Smooth muscle cell of the brain vasculature (primary cell): ENCODE results near the gene KCNQ1.

ENCODE experiments used
- DNase-seq: peaks from one replicate; pipeline ENCODE4 v3.0.0-alpha.2; 2012; ENCODE audit warnings: low read depth, low spot score

The KCNQ1 gene

DNA sequence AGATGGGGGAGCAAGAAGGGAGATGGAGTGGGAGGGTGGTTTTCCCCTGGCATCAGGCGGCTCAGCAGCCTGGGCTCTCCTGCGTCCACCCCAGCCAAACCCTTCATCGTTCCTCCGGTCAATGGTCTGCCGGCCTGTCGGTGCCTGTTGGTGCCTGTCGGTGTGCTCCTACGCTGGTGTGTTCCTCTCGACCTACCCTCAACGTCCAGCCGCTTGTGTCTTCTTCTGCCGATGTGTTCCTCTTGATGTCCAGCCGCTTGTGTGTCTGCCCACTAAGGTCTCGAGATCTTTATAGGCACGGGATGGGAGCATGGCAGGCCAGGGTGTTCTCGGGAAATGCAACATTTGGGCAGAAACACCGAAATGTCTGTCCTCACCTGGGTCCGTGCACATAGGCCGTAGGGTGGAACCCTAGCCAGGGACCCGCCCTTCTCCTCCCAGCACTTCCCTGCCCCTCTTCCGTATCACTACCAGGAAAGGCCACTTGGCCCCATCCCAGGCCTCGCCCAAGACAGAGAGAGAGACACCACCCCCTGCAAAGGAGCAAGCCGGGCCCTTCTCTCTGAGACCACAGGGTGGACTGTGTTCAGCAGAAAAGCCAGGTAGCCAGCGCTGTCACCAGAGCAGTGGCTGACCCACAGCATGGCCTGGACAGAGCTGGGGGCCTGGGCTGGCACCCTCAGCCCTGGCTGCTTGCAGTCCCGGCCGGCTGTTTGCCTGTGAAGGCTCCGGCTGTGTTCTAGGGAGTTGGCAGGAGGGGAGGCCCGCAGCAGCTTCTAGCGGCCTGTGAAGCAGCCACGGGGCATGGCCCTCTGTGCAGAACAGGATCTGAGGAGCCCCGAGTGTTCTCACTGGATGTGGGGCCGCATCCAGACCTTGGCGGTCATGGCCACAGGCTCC lies 316.6 kb downstream of the KCNQ1 start:
- no peak for DNase-seq

GRCh38 chr11:2762031-2762380 lies 317.2 kb downstream of the KCNQ1 start:
- DNase-seq: no peak

- no peak for DNase-seq
Observed at GRCh38 chr11:2762451-2762850, 317.6 kb downstream of the KCNQ1 start.

- no peak for DNase-seq
Observed at GRCh38 chr11:2763984-2764383, 319.2 kb downstream of the KCNQ1 start.

GRCh38 chr11:2765491-2765890 lies 320.7 kb downstream of the KCNQ1 start:
- no peak for DNase-seq

GRCh38 chr11:2766166-2766565 lies 321.4 kb downstream of the KCNQ1 start:
- DNase-seq: no peak

DNA sequence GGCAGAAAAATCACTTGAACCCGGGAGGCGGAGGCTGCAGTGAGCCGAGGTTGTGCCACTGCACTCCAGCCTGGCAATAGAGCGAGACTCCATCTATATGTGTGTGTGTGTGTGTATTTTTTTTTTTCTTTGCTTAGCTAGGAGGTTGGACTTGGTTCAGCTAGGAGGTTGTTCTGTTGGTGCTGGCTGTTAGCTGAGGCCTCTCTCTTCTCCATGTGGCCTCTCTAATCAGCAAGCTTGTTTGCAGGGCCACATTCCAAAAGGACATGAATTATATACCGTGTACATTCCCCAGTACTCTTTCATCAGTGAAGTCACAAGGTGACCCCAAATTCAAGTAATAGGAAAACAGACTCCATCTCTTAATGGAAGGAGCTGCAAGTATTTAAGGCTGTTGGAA lies 322.3 kb downstream of the KCNQ1 start:
- no peak for DNase-seq

DNA sequence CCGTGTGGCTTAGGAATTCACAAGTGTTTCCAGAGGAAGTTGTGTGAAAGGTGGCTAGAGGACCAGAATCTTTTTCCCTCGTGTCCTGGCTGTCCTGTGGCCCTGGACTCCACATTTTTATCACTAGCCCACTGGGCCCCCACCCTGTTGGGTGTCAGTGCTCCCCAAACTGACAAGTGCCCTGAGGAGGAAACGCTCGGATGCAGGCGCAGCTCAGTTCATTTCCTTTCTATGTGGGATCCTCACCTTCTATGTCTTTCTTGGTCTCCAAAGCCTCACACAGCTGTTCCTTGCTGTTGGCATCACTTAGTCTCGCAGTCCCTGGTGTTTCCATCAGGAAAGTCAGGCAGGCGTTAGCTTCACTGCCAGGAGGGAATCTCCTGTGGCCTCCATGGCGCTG lies 323.0 kb downstream of the KCNQ1 start:
- DNase-seq: no peak

GRCh38 chr11:2768471-2769408 lies 323.9 kb downstream of the KCNQ1 start:
- DNase-seq: no peak

DNA sequence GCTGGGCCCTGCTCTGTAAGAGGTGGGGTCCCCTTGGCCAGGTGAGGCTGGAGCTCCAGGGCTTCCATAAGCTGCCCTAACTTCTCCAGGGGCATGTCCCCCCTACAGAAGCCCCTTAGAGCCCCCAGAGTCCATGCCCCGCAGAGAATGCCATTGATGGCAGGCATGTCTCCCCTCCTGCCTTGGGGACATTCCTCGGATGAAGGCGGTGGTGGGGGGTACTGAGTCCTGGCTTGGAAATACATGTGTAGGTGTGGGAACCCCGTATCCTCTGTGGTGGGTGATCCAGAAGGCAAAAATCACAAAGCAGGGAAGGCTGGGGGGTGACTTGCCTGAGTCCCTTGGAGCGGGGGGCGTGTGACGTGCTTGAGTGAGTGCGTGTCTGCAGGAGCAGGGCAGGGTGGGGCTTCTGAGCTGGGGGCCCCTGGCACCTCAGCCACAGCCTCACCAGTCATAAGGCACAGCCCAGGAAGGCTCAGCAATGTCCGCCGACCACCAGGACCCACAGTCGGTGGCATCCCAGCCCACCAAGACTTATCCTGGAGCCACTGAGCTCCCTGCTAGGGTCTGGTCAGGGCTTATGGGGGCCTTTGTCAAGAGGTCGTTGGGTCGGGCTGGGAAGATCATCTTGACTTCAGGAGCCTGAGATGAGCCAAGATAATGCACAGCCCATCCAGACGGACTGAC lies 324.7 kb downstream of the KCNQ1 start:
- no peak for DNase-seq

- DNase-seq: no peak
Observed at GRCh38 chr11:2770096-2770751, 325.4 kb downstream of the KCNQ1 start.

DNA sequence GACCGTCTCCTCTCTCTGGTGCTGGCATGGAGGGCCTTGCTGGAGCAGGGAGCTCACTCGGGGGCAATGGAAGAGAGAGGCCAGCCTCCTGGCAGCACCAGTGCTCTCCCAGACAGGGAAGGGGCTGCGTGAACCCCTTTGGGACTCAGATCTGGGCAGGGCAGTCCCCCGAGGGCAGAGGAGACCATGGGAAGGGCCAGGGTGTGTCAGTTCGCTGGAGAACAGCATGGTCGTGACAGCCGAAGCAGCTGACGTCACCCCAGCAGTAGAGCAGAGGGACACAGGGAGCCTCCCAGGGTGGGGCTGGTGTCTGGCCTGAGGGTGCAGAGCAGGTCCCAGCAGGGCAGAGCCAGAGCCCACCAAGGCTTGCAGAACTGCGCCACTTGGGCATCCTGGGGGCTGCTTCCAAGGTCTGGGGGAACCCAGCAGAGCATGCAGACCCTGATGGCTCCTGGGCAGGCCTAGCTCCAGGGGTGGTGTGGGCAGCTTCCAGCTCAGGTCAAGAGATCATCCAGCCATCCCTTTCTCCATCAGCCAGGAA lies 326.0 kb downstream of the KCNQ1 start:
- DNase-seq: no peak

DNA sequence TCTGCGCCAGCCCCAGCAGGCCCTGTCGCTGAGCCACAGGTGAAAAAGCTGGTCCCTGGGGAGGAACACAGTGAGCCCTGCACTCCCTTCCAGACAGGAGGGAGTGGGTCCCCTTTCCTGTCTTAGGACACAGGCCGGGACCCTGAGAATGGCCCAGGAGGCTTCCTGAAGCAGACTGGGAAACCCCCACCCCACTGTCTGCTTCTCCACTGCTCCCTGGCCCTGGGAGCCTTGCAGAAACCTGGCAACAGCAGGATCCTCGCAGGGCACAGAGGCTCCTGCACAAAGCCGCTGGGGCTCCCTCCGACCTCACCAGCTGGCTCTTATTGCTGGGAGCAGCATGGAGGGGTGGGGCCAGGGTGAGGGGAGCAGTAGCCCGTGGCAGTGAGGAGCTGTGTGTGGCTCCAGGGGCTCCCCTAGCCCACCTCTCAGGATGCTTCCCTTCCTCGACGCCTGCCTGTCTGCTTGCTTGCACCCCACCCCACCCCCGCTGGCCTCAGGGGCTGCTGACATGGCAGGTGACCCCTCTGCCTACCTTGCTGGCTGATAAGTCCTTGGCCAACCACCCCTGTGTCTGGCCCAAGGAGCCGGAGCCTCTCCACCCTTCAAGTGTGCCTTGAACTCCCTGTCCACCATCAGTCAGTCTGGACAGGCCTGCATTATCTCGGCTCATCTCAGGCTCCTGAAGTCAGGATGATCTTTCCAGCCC lies 327.1 kb downstream of the KCNQ1 start:
- no peak for DNase-seq

DNA sequence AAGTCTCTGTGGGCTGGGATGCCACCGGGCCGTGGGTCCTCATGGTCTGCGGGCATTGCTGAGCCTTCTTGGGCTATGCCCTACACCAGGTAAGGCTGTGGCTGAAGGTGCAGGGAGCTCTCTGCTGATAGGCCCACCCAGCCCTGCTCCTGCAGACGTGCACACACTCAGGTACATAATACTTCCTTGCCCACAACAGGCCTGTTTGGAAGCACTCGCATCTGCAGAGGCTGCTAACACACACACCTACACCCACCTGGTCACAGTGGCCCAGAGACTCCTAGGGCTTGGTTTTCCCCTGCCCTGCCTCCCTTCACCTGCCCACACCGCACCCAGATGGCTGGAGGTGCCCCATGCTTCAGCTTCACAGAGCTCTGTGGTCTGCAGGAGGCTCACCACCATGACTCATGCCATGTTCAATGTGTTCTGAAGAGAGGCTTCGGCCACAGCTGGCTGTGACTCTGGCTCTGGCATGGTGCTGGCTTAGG lies 327.8 kb downstream of the KCNQ1 start:
- no peak for DNase-seq

GRCh38 chr11:2774173-2775082 lies 329.6 kb downstream of the KCNQ1 start:
- no peak for DNase-seq

DNA sequence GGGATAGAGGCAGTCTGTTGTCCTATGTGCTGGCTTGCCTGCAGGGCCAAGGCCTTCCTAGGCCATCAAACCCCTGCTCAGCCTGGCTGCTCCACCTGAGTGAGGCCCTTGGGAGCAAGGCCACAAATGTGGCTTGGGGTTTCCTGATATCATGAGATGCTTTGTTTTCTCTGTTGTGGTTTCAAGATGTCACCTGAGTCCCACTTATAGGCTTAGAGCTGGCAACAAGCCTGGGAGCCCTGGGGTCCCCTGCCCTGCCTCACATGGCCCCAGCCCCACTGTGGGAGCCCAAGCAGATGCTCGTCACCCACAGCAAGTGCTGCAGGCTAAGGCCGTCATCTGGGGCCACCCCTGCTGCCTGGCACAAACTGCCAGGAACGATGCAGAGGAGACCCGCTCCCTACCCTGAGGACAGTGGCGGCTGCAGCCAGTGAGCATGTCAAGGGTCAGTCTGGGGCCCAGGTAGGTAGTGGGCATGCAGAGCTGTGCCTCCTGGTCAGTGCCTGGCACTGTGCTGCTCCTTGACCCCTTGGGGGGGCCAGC lies 330.3 kb downstream of the KCNQ1 start:
- DNase-seq: no peak

GRCh38 chr11:2775626-2776350 lies 331.0 kb downstream of the KCNQ1 start:
- no peak for DNase-seq

GRCh38 chr11:2776351-2777061 lies 331.7 kb downstream of the KCNQ1 start:
- DNase-seq: no peak
